Skeletal muscle satellite cell (primary cell): Measurements from ENCODE around the gene FGD3.
"Not testable (repeated sequence)": the region's sequence is repeated elsewhere in the genome, so short reads cannot be mapped to it uniquely, and the experiment has no call there.

Experiments used
- H3K27me3 ChIP-seq: 2 replicates; pipeline ENCODE4 v1.7.0; 2013; ENCODE audit warnings: low read length; ENCODE audit not compliant: control insufficient read depth, insufficient read depth
- H3K36me3 ChIP-seq: 2 replicates; pipeline ENCODE4 v1.7.0; 2013; ENCODE audit warnings: mild to moderate bottlenecking, control low read depth, low read length; ENCODE audit not compliant: insufficient read depth
- H3K4me1 ChIP-seq: 2 replicates; pipeline ENCODE4 v1.7.0; 2013; ENCODE audit warnings: low read length; ENCODE audit not compliant: control insufficient read depth, insufficient read depth
- H3K4me2 ChIP-seq: 2 replicates; pipeline ENCODE4 v1.7.0; 2013; ENCODE audit warnings: mild to moderate bottlenecking, low read length
- H3K4me3 ChIP-seq: 2 replicates; pipeline ENCODE4 v1.7.0; 2013; ENCODE audit warnings: low read length
- H3K9ac ChIP-seq: 2 replicates; pipeline ENCODE4 v1.7.0; 2013; ENCODE audit warnings: mild to moderate bottlenecking, low read depth, low read length, moderate library complexity
- H3K9me3 ChIP-seq: replicated peaks from 2 replicates; pipeline ENCODE4 v1.7.0; 2013; ENCODE audit warnings: mild to moderate bottlenecking, control low read depth, low read length

Gene FGD3

DNA sequence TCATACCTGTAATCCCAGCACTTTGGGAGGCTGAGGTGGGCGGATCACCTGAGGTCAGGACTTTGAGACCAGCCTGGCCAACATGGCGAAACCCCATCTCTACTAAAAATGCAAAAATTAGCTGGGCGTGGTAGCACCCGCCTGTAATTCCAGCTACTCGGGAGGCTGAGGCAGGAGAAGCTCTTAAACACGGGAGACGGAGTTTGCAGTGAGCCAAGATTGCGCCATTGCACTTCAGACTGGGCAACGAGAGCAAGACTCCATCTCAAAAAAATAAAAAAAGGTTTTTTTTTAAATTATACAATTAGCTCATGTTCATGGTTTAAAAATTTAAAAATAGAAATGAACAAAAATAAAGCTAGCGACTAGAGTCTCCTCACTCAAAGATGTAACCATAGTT lies 67.9 kb downstream of the FGD3 start:
- not testable (repeated sequence) for H3K4me2 ChIP-seq, H3K36me3 ChIP-seq, H3K9ac ChIP-seq, H3K27me3 ChIP-seq, H3K4me1 ChIP-seq, H3K9me3 ChIP-seq, H3K4me3 ChIP-seq

DNA sequence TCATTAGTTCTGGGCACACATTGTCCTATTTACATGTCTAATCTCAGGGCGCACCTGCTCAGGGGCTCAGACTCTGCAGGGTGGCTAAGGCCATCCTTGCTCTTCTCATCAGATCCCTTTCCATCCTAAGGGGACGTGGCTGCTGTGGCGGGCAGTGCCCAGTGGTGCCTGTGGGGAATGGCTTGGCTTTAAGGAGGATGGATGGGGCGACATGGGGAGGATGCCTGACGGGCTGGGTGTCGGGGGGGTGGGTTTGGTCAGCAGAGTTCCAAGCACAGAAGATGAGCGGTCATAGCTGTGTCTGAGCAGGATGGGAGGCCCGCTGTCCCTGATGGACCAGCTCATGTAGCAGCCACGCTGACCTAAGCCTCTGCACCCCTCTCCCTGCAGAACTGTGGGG lies 70.3 kb downstream of the FGD3 start:
- Histone ChIP-seq H3K4me3 (no peak overlapping the region), H3K36me3 (no peaks in the 10 kb centered on the region), H3K9ac (no peak overlapping the region), H3K4me2 (no peak overlapping the region), H3K4me1 (no peaks in the 10 kb centered on the region), H3K27me3 (peaks cover 4% of the 10 kb centered on the region), H3K9me3 (no peaks in the 10 kb centered on the region)

DNA sequence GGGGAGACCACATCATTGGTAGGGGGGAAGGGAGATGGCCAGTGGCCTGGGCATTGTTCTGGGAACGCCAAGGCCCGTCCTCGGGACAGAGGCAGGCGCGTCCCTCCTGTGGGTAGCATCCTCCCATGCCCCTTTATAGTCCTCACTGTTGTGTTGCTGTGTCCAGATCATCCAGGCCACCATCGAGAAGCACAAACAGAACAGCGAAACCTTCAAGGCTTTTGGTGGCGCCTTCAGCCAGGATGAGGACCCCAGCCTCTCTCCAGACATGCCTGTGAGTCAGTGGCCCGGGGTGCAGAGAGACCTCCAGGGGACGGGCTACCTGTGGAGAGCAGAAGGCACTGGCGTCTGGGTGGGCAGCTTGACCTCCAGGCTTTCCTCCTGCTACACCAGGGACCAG lies 72.8 kb downstream of the FGD3 start:
- Histone ChIP-seq H3K9ac (no peak overlapping the region), H3K9me3 (no peaks in the 10 kb centered on the region), H3K4me1 (no peaks in the 10 kb centered on the region), H3K36me3 (no peaks in the 10 kb centered on the region), H3K4me3 (no peak overlapping the region), H3K27me3 (peaks cover 4% of the 10 kb centered on the region), H3K4me2 (no peak overlapping the region)

DNA sequence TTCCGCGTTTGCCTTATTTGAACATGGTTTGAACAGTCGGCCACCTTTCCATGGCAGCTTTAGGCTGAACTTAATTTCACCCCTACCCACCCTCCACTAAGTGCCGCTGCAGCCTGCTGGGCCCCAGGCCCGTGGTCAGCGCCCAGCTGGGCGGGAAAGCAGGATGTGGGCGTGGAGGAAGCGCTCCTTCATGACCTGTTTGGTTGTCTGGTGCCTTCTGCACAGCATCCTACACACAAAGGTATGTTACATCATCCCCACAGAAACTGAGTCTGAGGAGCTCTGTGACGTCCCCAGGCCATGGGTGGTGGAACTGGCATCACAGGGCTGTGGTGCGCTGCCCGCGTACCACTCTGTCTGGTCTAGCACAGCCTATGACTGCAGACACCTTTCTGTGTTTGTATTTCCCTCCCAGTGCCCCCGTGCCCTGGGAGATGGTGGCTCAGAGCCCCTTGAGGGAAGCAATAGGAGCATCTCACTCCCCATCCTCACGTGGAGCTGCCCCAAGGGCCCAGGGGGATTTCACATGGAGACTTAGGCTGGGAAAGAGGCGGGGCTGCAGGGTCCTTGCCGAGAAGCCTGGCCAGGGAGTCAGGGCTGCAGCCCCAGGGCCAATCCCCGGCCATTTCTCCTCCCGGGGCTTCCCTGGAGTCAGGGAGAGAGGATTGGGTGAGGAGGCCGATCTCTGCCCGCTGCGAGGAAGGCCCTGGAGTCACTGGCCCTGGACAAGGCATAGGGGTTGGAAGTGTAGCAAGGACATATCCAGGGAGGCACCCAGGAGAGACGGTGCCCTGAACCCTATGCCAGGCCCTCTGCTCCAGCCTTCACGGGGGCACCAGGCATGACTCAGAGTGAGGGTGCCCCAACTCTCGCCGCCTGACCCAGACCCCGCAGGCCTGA lies 73.7 kb downstream of the FGD3 start:
- H3K4me3 ChIP-seq, result no peak overlapping the region
- no peak overlapping the region for H3K4me2 ChIP-seq
- no peak overlapping the region for H3K9ac ChIP-seq
- peaks cover 4% of the 10 kb centered on the region for H3K27me3 ChIP-seq
- H3K4me1 ChIP-seq, result no peaks in the 10 kb centered on the region
- H3K9me3 ChIP-seq, result no peaks in the 10 kb centered on the region
- H3K36me3 ChIP-seq, result no peaks in the 10 kb centered on the region

DNA sequence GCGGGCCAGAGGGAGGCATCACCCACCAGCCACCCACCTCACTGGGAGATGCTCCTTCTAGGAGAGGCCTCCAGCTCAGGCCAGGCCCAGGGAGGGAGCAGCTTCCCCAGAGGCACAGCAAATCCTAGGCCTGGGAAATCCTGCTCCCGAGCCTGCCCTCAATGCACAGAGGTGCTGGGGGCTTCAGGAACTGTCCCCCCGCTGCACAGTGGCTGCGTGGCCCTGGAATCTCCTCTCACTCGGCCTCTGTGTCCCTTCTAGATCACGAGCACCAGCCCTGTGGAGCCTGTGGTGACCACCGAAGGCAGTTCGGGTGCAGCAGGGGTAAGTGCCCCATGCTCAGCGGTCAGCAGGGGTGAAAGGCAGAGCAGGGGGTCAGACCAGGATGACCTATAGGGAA lies 74.7 kb downstream of the FGD3 start:
- Histone ChIP-seq H3K9me3 (no peaks in the 10 kb centered on the region), H3K4me3 (no peak overlapping the region), H3K4me2 (no peak overlapping the region), H3K4me1 (no peaks in the 10 kb centered on the region), H3K9ac (no peak overlapping the region), H3K36me3 (no peaks in the 10 kb centered on the region), H3K27me3 (peaks cover 4% of the 10 kb centered on the region)

DNA sequence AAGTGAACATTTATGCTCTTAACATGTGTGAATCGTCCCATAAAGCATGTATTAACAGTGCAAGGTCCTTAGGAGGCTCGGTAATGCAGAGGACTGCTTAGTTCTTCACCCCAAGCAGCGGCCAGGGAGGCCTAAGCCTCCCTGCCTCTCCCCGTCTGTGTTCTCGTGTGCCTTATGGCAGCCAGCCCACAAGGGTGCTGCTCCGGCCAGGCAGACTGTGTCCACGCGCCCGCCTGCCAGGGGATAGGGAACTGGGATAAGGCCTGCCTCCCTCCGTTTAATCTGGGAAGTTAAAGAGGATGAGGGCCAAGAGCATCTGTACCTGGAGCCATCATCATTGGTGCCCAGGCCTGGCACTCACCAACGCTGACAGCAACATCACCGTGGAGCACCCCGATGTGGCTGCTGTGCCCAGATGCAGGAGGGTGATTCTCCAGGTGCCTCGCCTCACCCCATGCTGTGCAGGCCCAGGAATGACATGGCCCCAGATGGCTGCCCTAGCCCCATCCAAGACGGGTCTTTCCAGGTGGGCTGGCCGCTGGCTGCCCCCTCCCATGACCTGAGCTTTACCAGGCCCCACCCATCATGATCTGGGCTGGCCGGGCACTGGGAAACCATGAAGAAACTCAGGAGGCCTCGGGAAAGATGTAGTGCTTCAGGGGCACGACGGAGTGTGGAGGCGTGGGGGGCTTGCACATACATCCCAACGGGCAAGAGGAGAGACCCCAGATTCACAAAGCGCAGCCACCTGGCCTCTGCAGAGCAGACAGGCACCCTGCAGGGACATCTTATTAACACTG lies 75.6 kb downstream of the FGD3 start:
- no peaks in the 10 kb centered on the region for H3K9me3 ChIP-seq
- H3K4me1 ChIP-seq, result no peaks in the 10 kb centered on the region
- no peak overlapping the region for H3K4me2 ChIP-seq
- no peaks in the 10 kb centered on the region for H3K27me3 ChIP-seq
- no peak overlapping the region for H3K9ac ChIP-seq
- H3K36me3 ChIP-seq, result no peaks in the 10 kb centered on the region
- H3K4me3 ChIP-seq, result no peak overlapping the region

DNA sequence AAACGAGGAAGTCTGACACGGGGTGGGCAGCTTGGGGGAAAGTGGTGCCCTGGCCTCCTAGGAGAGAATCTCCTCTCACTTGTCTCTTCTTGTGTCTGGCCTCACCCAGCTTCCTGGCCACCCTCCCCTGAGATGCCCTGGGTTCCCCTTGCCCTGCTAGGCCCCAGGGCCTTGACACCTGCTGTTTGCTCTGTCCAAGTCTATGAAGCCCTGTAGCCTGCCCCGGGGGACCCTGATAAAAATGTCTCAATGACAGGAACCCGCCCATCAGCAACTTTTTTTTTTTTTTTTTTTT lies 76.1 kb downstream of the FGD3 start:
- H3K9ac ChIP-seq, result no peak overlapping the region
- no peaks in the 10 kb centered on the region for H3K27me3 ChIP-seq
- no peaks in the 10 kb centered on the region for H3K36me3 ChIP-seq
- no peak overlapping the region for H3K4me3 ChIP-seq
- no peaks in the 10 kb centered on the region for H3K9me3 ChIP-seq
- H3K4me1 ChIP-seq, result no peaks in the 10 kb centered on the region
- no peak overlapping the region for H3K4me2 ChIP-seq

DNA sequence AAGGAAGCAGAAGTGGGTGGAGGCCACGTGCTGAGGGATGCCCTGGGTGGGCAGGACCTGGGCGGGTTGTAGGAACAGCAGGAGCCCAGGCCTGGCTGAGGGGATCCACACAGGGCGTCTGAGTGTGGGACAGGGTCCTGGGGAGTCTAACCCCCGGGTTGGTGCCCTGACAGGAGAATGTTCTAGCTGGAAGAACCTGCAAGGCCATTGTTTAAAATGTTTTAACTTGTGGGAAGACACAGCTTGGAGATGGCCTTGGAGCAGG lies 77.3 kb downstream of the FGD3 start:
- no peaks in the 10 kb centered on the region for H3K9me3 ChIP-seq
- H3K4me3 ChIP-seq, result no peak overlapping the region
- no peak overlapping the region for H3K4me2 ChIP-seq
- H3K9ac ChIP-seq, result no peak overlapping the region
- H3K36me3 ChIP-seq, result no peaks in the 10 kb centered on the region
- H3K27me3 ChIP-seq, result no peaks in the 10 kb centered on the region
- no peaks in the 10 kb centered on the region for H3K4me1 ChIP-seq

DNA sequence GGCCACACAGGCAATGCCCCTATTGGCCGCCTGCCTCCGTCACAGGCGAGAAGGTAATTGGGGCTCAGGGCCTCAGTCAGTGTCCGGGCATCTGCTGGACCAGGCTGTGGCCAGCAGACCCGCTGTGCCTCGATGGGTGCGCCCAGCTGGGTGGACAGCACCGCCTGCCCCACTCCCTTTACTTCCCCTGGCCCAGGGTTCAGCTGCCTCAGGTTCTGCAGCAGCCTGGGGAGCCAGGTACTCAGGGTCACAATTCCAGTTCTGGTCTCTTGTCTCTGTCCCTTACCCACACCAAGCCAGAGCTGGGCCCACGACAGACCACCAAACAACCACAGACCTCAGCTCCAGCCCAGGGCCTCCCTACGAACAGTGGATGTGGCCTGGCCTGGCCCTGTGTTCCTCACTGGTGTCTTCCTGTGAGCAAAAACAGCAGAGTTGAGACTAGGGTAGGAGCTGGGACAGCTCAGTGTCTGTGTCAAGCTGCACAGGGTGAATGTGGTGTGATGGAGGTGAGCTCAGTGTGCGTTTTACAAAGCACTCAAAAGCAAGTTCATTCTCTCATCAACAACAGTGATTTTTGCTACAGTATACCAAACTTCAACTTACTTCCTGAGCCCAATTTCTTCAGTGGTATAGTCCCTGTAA lies 77.8 kb downstream of the FGD3 start:
- no peak overlapping the region for H3K9ac ChIP-seq
- H3K9me3 ChIP-seq, result no peaks in the 10 kb centered on the region
- H3K4me3 ChIP-seq, result no peak overlapping the region
- H3K4me2 ChIP-seq, result no peak overlapping the region
- no peaks in the 10 kb centered on the region for H3K36me3 ChIP-seq
- no peaks in the 10 kb centered on the region for H3K4me1 ChIP-seq
- no peaks in the 10 kb centered on the region for H3K27me3 ChIP-seq

DNA sequence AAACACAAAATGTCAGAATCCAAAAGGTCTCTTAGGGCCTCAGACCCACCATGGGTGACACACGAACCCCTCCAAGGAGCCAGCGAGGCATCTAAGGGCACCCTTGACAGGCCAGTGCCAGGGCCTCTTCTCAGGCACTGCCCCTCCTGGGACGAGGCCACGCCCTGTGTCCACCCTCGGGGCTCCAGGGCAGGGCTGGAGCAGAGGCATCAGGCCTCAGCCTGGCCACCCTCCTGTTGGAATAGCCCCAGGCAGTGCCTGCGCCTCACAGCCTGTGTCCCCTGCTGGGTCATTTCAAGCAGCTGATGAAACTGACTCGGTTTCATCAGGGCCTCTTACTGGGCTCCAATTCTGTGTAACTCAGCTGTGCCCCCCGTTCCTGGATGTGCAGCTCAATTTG lies 78.4 kb downstream of the FGD3 start:
- H3K27me3 ChIP-seq, result peaks cover under 1% of the 10 kb centered on the region
- no peak overlapping the region for H3K4me3 ChIP-seq
- H3K4me2 ChIP-seq, result no peak overlapping the region
- H3K36me3 ChIP-seq, result no peaks in the 10 kb centered on the region
- H3K4me1 ChIP-seq, result no peaks in the 10 kb centered on the region
- H3K9ac ChIP-seq, result no peak overlapping the region
- H3K9me3 ChIP-seq, result no peaks in the 10 kb centered on the region

DNA sequence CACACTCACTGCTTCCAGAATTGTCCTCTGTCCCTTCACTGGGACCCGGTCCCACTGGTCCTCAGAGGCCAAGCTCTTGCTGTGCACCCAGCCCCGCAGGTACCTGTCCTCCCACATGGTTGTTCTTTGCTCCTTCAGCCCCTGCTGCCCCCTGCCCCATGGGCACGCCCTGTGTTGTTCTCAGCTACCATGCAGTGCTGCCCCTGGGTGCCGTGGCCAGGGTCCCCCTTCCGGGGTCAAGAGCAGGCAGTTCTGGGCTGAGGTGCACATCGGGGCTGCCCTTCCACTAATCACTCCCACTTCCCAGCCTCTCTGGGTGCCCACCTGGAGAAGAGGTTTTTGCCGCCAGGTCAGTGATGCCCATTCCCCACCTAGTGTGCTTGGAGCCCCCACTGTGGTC lies 79.3 kb downstream of the FGD3 start:
- no peak overlapping the region for H3K4me2 ChIP-seq
- no peak overlapping the region for H3K4me3 ChIP-seq
- no peaks in the 10 kb centered on the region for H3K36me3 ChIP-seq
- H3K4me1 ChIP-seq, result no peaks in the 10 kb centered on the region
- H3K27me3 ChIP-seq, result peaks cover 9% of the 10 kb centered on the region
- H3K9ac ChIP-seq, result no peak overlapping the region
- no peaks in the 10 kb centered on the region for H3K9me3 ChIP-seq
